ENCODE data around the gene HSPBP1. TPM values are rescaled to one million over a fixed set of nuclear protein-coding genes. Genes with fewer than 3 reads are reported as not detected.

The HSPBP1 gene
- total and polyA plus RNA-seq, 9 of the 15 experiments (the other 6 are each of a cell fraction or from before 2014, with no cell fraction given) = 0.83 to 81.3 (median 21.8) TPM

DNA sequence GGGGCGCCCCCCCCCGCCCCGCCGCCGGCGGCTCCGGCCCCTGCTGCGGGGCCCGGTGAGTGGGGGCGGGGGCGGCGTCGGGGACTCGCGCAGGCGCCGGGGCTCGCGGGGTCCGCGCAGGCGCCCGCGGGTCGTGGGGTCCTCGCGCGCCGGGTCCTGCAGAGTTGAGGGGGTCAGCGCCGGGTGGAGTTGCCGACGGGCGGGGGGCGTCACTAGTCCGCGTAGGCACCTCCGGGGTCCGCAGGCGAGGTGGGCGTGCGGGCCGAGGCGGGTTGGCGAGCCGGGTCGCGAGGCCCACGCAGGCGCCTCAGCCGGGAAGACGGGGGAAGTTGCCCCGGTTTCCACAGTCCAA is 21.5 kb downstream of the HSPBP1 start (continued):
- TF ChIP-seq ETV1 (tag; conservative IDR thresholded peaks at IDR 0.05; ENCODE audit: low read depth) = no peak
- TF ChIP-seq SIN3B (IDR thresholded peaks at IDR 0.05; ENCODE audit: low read depth) = peak; percentile 58; the same call in 1 of the 2 replicates
- TF ChIP-seq, protein P1, sequence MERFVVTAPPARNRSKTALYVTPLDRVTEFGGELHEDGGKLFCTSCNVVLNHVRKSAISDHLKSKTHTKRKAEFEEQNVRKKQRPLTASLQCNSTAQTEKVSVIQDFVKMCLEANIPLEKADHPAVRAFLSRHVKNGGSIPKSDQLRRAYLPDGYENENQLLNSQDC (CRISPR knock-in tag; IDR thresholded peaks at IDR 0.05) = no peak
- TF ChIP-seq CHD1 (IDR thresholded peaks at IDR 0.05; ENCODE audit: low read length) = peak; percentile 57
- TF ChIP-seq, protein P2, sequence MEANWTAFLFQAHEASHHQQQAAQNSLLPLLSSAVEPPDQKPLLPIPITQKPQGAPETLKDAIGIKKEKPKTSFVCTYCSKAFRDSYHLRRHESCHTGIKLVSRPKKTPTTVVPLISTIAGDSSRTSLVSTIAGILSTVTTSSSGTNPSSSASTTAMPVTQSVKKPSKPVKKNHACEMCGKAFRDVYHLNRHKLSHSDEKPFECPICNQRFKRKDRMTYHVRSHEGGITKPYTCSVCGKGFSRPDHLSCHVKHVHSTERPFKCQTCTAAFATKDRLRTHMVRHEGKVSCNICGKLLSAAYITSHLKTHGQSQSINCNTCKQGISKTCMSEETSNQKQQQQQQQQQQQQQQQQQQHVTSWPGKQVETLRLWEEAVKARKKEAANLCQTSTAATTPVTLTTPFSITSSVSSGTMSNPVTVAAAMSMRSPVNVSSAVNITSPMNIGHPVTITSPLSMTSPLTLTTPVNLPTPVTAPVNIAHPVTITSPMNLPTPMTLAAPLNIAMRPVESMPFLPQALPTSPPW (CRISPR knock-in tag; IDR thresholded peaks at IDR 0.05) = 0 out of 2 replicates have a peak, but pooled peaks have one; percentile 11
- 0 out of 4 replicates have a peak, but pooled peaks of 1 of the 2 experiments have one; percentile 5 for TF ChIP-seq SIN3A (IDR thresholded peaks at IDR 0.05; ENCODE audit: borderline replicate concordance in 2 of 2, control insufficient read depth in 1 of 2, low read depth in 2 of 2, low read length in 2 of 2)
- TF ChIP-seq RB1 (IDR thresholded peaks at IDR 0.05; ENCODE audit: low read depth) = 0 out of 2 replicates have a peak, but pooled peaks have one; percentile 5
- TF ChIP-seq, protein P3, sequence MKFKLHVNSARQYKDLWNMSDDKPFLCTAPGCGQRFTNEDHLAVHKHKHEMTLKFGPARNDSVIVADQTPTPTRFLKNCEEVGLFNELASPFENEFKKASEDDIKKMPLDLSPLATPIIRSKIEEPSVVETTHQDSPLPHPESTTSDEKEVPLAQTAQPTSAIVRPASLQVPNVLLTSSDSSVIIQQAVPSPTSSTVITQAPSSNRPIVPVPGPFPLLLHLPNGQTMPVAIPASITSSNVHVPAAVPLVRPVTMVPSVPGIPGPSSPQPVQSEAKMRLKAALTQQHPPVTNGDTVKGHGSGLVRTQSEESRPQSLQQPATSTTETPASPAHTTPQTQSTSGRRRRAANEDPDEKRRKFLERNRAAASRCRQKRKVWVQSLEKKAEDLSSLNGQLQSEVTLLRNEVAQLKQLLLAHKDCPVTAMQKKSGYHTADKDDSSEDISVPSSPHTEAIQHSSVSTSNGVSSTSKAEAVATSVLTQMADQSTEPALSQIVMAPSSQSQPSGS (CRISPR knock-in tag; IDR thresholded peaks at IDR 0.05) = no peak
